GM20000 (cell line): ENCODE measurements around the gene SCO2.

Experiments used
- DNase-seq: peaks from one replicate; pipeline ENCODE4 v3.0.0; 2012; ENCODE audit warnings: low spot score
- TF ChIP-seq, protein P1 (sequence below): IDR thresholded peaks from 2 replicates; pipeline ENCODE4 v1.5.1; 2012; ENCODE audit warnings: mild to moderate bottlenecking, control low read depth; ENCODE audit errors: extremely low read depth, missing control alignments

SCO2 gene

DNA sequence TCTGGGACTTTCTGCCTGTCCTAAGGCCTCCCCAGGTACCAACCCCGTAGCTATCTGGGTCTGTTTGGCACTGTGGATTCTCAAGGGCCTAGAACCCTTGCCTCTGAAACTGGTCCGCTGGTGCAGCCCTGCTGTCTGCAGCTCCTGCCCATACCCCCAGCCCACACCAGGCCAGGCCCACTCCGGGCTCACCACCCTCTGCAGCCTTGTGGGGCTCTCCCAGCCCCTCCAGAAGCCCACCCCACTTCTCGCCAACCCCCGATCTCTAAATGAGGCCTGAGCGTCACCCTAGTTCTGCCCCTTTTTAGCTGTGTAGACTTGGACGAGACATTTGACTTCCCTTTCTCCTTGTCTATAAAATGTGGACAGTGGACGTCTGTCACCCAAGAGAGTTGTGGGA, 25.0 kb upstream of the SCO2 start:
- no peak for DNase-seq
- TF ChIP-seq, protein P1, sequence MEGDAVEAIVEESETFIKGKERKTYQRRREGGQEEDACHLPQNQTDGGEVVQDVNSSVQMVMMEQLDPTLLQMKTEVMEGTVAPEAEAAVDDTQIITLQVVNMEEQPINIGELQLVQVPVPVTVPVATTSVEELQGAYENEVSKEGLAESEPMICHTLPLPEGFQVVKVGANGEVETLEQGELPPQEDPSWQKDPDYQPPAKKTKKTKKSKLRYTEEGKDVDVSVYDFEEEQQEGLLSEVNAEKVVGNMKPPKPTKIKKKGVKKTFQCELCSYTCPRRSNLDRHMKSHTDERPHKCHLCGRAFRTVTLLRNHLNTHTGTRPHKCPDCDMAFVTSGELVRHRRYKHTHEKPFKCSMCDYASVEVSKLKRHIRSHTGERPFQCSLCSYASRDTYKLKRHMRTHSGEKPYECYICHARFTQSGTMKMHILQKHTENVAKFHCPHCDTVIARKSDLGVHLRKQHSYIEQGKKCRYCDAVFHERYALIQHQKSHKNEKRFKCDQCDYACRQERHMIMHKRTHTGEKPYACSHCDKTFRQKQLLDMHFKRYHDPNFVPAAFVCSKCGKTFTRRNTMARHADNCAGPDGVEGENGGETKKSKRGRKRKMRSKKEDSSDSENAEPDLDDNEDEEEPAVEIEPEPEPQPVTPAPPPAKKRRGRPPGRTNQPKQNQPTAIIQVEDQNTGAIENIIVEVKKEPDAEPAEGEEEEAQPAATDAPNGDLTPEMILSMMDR, result no peak

DNA sequence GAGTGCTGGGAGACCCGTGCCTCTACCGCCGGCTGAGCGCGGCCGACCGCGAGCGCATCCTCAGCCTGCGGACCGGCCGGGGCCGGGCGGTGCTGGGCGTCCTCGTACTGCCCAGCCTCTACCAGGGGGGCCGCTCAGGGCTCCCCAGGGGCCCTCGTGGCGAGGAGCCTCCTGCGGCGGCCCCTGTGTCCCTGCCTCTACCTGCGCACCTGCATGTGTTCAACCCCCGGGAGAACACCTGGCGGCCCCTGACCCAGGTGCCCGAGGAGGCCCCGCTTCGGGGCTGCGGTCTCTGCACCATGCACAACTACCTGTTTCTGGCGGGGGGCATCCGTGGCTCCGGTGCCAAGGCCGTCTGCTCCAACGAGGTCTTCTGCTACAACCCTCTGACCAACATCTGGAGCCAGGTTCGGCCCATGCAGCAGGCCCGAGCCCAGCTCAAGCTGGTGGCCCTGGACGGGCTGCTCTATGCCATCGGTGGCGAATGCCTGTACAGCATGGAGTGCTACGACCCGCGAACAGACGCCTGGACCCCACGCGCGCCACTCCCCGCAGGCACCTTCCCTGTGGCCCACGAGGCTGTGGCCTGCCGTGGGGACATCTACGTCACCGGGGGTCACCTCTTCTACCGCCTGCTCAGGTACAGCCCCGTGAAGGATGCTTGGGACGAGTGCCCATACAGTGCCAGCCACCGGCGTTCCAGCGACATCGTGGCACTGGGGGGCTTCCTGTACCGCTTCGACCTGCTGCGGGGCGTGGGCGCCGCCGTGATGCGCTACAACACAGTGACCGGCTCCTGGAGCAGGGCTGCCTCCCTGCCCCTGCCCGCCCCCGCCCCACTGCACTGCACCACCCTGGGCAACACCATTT, 23.8 kb upstream of the SCO2 start:
- TF ChIP-seq, protein P1, result no peak
- DNase-seq, result no peak

- DNase-seq, result peak; percentile 86
- TF ChIP-seq, protein P1, result no peak
These were observed 22.9 kb upstream of the SCO2 start for GRCh38 chr22:50548040-50548920.

DNA sequence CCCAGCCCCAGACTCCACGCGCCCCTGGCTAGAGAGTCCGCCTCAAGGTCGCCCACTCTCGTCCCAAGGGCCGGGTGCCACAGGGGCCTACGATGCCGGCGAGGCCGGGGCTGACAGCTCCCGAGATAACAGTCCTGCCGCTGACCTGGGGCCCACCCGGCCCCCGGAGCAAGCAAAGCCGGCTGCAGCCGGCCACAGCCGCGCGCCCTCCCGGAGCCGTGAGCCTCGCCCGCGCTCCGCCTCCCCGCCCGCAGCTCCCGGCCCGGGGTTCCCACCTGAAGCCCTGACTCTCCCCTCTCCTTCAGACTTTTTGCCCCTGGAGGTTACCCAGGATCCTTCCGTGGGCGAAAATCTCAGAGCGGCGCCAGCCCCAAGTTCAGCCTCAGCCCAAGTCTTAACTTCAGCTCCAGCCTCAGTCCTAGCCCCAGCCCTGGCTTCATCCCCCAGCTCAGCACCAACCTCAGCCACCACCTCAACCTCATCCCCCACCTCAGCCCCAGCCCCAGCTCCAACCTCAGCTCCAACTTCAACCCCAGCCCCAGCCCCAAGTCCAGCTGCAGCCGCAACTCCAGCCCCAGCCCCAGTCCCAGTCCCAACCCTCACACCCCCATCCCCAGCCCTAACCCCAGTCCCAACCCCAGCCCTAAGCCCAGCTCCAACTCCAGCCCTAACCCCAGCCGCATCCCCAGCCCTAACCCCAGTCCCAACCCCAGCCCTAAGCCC, 22.0 kb upstream of the SCO2 start:
- TF ChIP-seq, protein P1, result no peak
- DNase-seq, result peak; percentile 56

- peak; percentile 34 for DNase-seq
- TF ChIP-seq, protein P1, result no peak
These were observed 21.2 kb upstream of the SCO2 start for GRCh38 chr22:50546326-50547262.

GRCh38 chr22:50545522-50546325, 20.3 kb upstream of the SCO2 start, which contains the start of gene KLHDC7B:
KLHDC7B (plus strand) TSS chr22:50545899; CDS start chr22:50546244, 345 bp downstream.
- DNase-seq, result peak; percentile 51
- TF ChIP-seq, protein P1, result no peak
